Naive thymus-derived CD4-positive, alpha-beta T cell (primary cell): Measurements from ENCODE around the gene ZBTB26. TPM values are rescaled to one million over a fixed set of nuclear protein-coding genes. Genes with fewer than 3 reads are reported as not detected.
A peak's percentile ranks its signal among the peaks of the same experiment; 100 is the strongest.

Experiments
- ATAC-seq: fragments of 150-1000 bp; cut with Tn5 transposase; 2 replicates; pipeline ENCODE4 v1.10.0; 2021; ENCODE audit warnings: mild to moderate bottlenecking, moderate library complexity
- CTCF ChIA-PET: fragments of 350-600 bp; sonication (Branson Sonifier 250); formaldehyde crosslinking; loops from one replicate; lab custom pipeline; 2021; ENCODE audit warnings: antibody characterized with exemption; lab: Charles Lee
- POLR2A ChIA-PET: fragments of 350-600 bp; sonication (Branson Sonifier 250); formaldehyde crosslinking; loops from one replicate; lab custom pipeline; 2021; ENCODE audit warnings: antibody characterized with exemption, inconsistent platforms; lab: Charles Lee
- DNase-seq, 9 donors: peaks; one replicate each; pipeline versions ENCODE4 v3.0.0 to v3.0.0-alpha.2; 2020 to 2022; ENCODE audit warnings: mixed read lengths in 1 of 9
- H3K27ac ChIP-seq: one replicate; pipeline ENCODE4 v1.7.0; 2013; ENCODE audit warnings: mild to moderate bottlenecking, low read depth, low read length, moderate library complexity
- H3K27me3 ChIP-seq, 2 donors: one replicate each; pipeline ENCODE4 v1.7.0; 2013; ENCODE audit warnings: low read length in 2 of 2, mild to moderate bottlenecking in 2 of 2, moderate library complexity in 2 of 2; ENCODE audit not compliant: control insufficient read depth in 2 of 2, insufficient read depth in 2 of 2
- H3K36me3 ChIP-seq, 3 experiments: 1 replicate in 2 of 3; 2 replicates in 1 of 3; pipeline ENCODE4 v1.7.0; 2013; ENCODE audit warnings: low read length in 3 of 3, mild to moderate bottlenecking in 3 of 3, moderate library complexity in 1 of 3; ENCODE audit not compliant: insufficient read depth in 3 of 3, control insufficient read depth in 2 of 3
- H3K4me1 ChIP-seq, 2 donors: one replicate each; pipeline ENCODE4 v1.7.0; 2013; ENCODE audit warnings: low read length in 2 of 2, mild to moderate bottlenecking in 2 of 2, moderate library complexity in 1 of 2; ENCODE audit not compliant: control insufficient read depth in 2 of 2, insufficient read depth in 2 of 2
- H3K4me3 ChIP-seq: 2 replicates; pipeline ENCODE4 v1.7.0; 2013; ENCODE audit warnings: mild to moderate bottlenecking, low read length
- H3K9me3 ChIP-seq, 3 experiments: 1 replicate in 2 of 3; 2 replicates in 1 of 3; pipeline ENCODE4 v1.7.0; 2013; ENCODE audit warnings: low read length in 3 of 3; ENCODE audit not compliant: control insufficient read depth in 2 of 3
- H3K27ac Mint-ChIP-seq, 9 donors: one replicate each; pipeline ENCODE4 v1.8.0; 2020 to 2022; ENCODE audit warnings: mixed read lengths in 9 of 9, mild to moderate bottlenecking in 8 of 9, moderate library complexity in 5 of 9, inconsistent platforms in 2 of 9
- H3K27me3 Mint-ChIP-seq, 5 donors: one replicate each; pipeline ENCODE4 v1.8.0; 2021 to 2022; ENCODE audit warnings: mixed read lengths in 5 of 5, mild to moderate bottlenecking in 1 of 5
- H3K36me3 Mint-ChIP-seq, 5 donors: one replicate each; pipeline ENCODE4 v1.8.0; 2020 to 2022; ENCODE audit warnings: mixed read lengths in 5 of 5, mild to moderate bottlenecking in 3 of 5, inconsistent platforms in 1 of 5
- H3K4me1 Mint-ChIP-seq, 7 donors: one replicate each; pipeline ENCODE4 v1.8.0; 2020 to 2022; ENCODE audit warnings: mixed read lengths in 7 of 7, mild to moderate bottlenecking in 3 of 7, inconsistent platforms in 1 of 7
- H3K4me3 Mint-ChIP-seq, 10 donors: one replicate each; pipeline ENCODE4 v1.8.0; 2020 to 2022; ENCODE audit warnings: mild to moderate bottlenecking in 10 of 10, mixed read lengths in 10 of 10, moderate library complexity in 6 of 10, inconsistent platforms in 2 of 10
- H3K9me3 Mint-ChIP-seq, 11 donors: one replicate each; pipeline ENCODE4 v1.8.0; 2020 to 2022; ENCODE audit warnings: mixed read lengths in 11 of 11, mild to moderate bottlenecking in 4 of 11, inconsistent platforms in 1 of 11, moderate library complexity in 1 of 11
- intact Hi-C, 2 donors: fragments of 100-400 bp; cut with micrococcal nuclease; formaldehyde crosslinking; loops; one replicate each; pipeline ENCODE4 v1.15.1; 2023
- polyA plus RNA-seq, 2 donors: library from polyadenylated mRNA; unstranded; fragments of 300-500 nt; fragmentation: Illumina TruSeq; gene quantifications; one replicate each; pipeline ENCODE4 v1.2.3, GENCODE V29; 2021
- total RNA-seq, 6 experiments: library from RNA in 5 of 6; stranded (reverse) in 5 of 6; gene quantifications; 1 replicate in 5 of 6; 2 replicates in 1 of 6; pipeline ENCODE4 v1.2.3 and lab custom pipeline; 2021 to 2026

The ZBTB26 gene
- total and polyA plus RNA-seq, 7 experiments from 2014 or later = 1.1 to 11.0 (median 7.7) TPM

DNA sequence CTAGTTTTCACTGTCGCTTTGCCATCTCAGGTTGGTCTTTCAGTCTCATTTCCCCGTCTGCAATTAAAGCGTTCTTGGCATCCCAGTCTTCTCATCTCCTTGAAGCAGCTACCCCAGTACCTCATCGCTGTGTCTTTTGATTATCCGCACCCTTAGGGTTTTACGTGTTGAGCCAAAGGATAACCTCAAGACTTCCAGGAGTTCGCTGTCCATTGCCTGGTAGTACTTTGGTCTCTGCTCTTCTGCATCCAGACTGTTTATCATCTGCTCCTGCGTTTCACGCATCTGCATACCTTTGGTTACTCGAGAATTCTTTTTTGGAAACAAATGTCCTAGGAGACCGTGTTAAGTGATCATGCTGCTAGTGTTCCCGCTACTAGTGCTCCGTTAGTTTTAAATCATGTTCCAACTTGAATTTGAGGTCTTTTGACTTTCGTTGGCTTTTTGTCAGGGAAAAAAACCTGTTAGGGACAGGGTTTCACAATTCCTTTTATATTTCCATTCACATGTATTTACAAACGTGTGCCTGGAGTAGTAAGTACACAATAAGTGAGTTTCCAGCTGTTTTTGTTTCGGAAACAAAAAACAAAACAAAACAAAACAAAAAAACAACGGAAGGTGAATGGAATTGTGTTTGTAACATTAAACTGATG is 10.4 kb upstream of the ZBTB26 start:
- H3K4me1 Mint-ChIP-seq = peaks cover 18 to 46% (median 38%) of the 10 kb centered on the region in 7 donors
- H3K36me3 Mint-ChIP-seq = peaks cover 0 to 10% (median 5%) of the 10 kb centered on the region in 5 donors
- Histone ChIP-seq H3K27me3 (no peaks in the 10 kb centered on the region), H3K36me3 (peaks cover 0 to 7% (median 0%) of the 10 kb centered on the region in 3 experiments), H3K4me1 (peaks cover 10 to 12% of the 10 kb centered on the region in 2 donors), H3K27ac (peak overlapping the region; percentile 89), H3K9me3 (no peaks in the 10 kb centered on the region), H3K4me3 (peak overlapping the region; percentile 84)
- intact Hi-C loops = loop anchor here (2.0 to 10.0 kb wide), 5 partner anchors 46 to 849 kb away; partner anchors contain the start of genes PDCL (in 1 of the 2), STRBP (in 1 of the 2) and TTLL11 (in 1 of the 2)
- H3K27me3 Mint-ChIP-seq = no peaks in the 10 kb centered on the region
- POLR2A ChIA-PET = interaction anchor here (0.5 to 2.7 kb wide), 8 partner anchors 10 to 664 kb away, joined by 3 to 30 read pairs (median 4); partner anchors contain the start of genes RC3H2, ZBTB26 and ZBTB6
- H3K9me3 Mint-ChIP-seq = peaks cover 0 to 2% (median 0%) of the 10 kb centered on the region in 11 donors
- CTCF ChIA-PET = interaction anchor here (0.7 to 1.0 kb wide), 3 partner anchors 29 to 324 kb away, joined by 3 to 5 read pairs (median 4); partner anchors contain the start of genes RC3H2 and ZBTB6
- DNase-seq (no peak), ATAC-seq (no peak)
- peak overlapping the region; percentile 90 to 99 (median 96) for H3K4me3 Mint-ChIP-seq
- peak overlapping the region; percentile 80 to 98 (median 94) for H3K27ac Mint-ChIP-seq

DNA sequence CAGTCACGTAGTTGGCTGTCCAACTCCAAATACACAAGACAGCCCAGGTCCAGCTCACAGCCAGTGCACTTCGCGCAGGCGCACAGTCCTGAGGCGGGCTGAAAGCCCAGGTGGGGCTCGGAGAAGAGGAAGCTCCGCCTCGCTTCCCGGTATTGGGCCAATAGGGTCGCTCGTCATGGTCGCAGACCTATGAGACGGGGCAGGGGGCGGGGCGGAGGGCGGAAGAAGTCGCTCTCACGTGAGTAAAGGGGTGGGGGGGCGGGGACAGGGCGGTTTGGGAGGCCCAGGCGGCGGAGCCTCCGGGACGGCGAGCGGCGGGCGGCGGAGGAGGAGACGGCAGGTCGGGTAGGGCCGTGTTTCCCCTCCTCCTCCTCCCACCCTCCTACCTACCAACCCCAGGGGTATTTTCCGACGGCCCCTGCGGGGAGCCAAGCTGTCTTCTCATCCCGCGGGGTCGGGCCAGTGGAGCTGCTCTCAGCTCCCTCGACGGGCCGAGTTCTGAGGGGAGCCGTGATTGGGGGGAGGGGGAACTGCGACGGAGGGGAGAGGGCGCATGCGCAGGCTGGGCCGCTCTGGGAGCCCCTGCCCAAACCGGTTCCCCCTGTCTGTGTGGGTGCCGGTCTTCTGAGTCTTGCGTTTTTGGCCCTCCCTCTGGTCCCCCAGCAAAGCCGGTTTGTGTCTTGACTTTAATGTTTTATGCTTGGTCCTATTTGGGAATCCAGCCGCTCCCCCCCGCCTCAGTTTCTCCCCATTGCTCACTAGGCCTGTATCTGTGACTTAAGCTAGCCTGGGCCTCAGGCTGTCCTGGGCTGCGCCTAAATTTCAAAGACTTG is 9.7 kb upstream of the ZBTB26 start, which contains the start of gene RABGAP1:
Gene RABGAP1 (plus strand): TSS at position 272 of the 833 bp plus-strand sequence. CDS start 16,040 bp downstream, outside the sequence.
- peak within 1 kb of the TSS; percentile 80 to 98 (median 94) for H3K27ac Mint-ChIP-seq
- H3K27me3 ChIP-seq = no peaks in the 10 kb centered on the region
- no peaks in the 10 kb centered on the region for H3K27me3 Mint-ChIP-seq
- POLR2A ChIA-PET = interaction anchor here (0.5 to 2.7 kb wide), 14 partner anchors 9 to 664 kb away, joined by 3 to 30 read pairs (median 4); partner anchors contain the start of genes PDCL, RC3H2, ZBTB26 and ZBTB6
- peak; percentile 89 to 98 (median 94) for DNase-seq
- CTCF ChIA-PET = interaction anchor here (0.7 to 1.0 kb wide), 2 partner anchors 28 to 36 kb away, joined by 3 to 5 read pairs; partner anchors contain the start of genes RC3H2 and ZBTB6
- ATAC-seq = peak; percentile 99
- peaks cover 18 to 47% (median 39%) of the 10 kb centered on the region in 7 donors for H3K4me1 Mint-ChIP-seq
- H3K36me3 ChIP-seq = peaks cover 0 to 13% (median 0%) of the 10 kb centered on the region in 3 experiments
- peaks cover 0 to 2% (median 0%) of the 10 kb centered on the region in 11 donors for H3K9me3 Mint-ChIP-seq
- H3K4me3 ChIP-seq = peak within 1 kb of the TSS; percentile 84
- H3K4me1 ChIP-seq = peaks cover 10 to 12% of the 10 kb centered on the region in 2 donors
- peaks cover 0 to 16% (median 5%) of the 10 kb centered on the region in 5 donors for H3K36me3 Mint-ChIP-seq
- H3K4me3 Mint-ChIP-seq = peak within 1 kb of the TSS; percentile 90 to 99 (median 96)
- intact Hi-C loops = loop anchor here (1.0 to 10.0 kb wide), 10 partner anchors 10 to 848 kb away; partner anchors contain the start of genes PDCL (in 2 of the 2), RC3H2 (in 2 of the 2), STRBP (in 2 of the 2) and ZBTB26 (in 2 of the 2)
- H3K9me3 ChIP-seq = no peaks in the 10 kb centered on the region
- peak within 1 kb of the TSS; percentile 89 for H3K27ac ChIP-seq

DNA sequence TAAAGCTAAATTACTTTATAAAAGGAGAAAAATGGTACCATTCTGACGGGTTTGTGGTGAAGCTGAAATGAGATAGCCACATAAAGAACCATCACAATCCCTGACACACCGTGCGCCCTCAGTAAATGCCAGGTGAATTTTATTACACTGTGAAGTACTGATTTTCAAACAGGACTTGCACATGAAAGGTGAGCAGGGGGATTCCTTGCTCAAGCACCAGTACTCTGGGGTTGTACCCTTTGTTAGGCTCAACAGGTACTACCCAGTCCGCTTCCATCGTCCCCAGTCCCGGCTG is 9.1 kb upstream of the ZBTB26 start:
- no peaks in the 10 kb centered on the region for H3K9me3 ChIP-seq
- peaks cover 0 to 16% (median 5%) of the 10 kb centered on the region in 5 donors for H3K36me3 Mint-ChIP-seq
- DNase-seq (no peak), ATAC-seq (no peak)
- peaks cover 0 to 2% (median 0%) of the 10 kb centered on the region in 11 donors for H3K9me3 Mint-ChIP-seq
- intact Hi-C loops = loop anchor here (1.0 to 10.0 kb wide), 10 partner anchors 9 to 848 kb away; partner anchors contain the start of genes PDCL (in 2 of the 2), RC3H2 (in 2 of the 2), STRBP (in 2 of the 2) and ZBTB26 (in 2 of the 2)
- H3K27ac Mint-ChIP-seq = peak overlapping the region; percentile 29 to 96 (median 93)
- H3K36me3 ChIP-seq = peaks cover 0 to 13% (median 0%) of the 10 kb centered on the region in 3 experiments
- H3K4me3 Mint-ChIP-seq = peak overlapping the region; percentile 82 to 99 (median 96)
- H3K27ac ChIP-seq = peak overlapping the region; percentile 53
- H3K4me1 ChIP-seq = peaks cover 10 to 12% of the 10 kb centered on the region in 2 donors
- peaks cover 14 to 44% (median 35%) of the 10 kb centered on the region in 7 donors for H3K4me1 Mint-ChIP-seq
- H3K27me3 Mint-ChIP-seq = no peaks in the 10 kb centered on the region
- POLR2A ChIA-PET = interaction anchor here (0.6 to 2.7 kb wide), 12 partner anchors 8 to 116 kb away, joined by 3 to 30 read pairs (median 4); partner anchors contain the start of genes PDCL, RC3H2, ZBTB26 and ZBTB6
- CTCF ChIA-PET = interaction anchor here (0.7 to 1.0 kb wide), 2 partner anchors 35 to 132 kb away, joined by 3 to 5 read pairs; partner anchors contain the start of gene RC3H2
- no peaks in the 10 kb centered on the region for H3K27me3 ChIP-seq
- H3K4me3 ChIP-seq = peak overlapping the region; percentile 37

DNA sequence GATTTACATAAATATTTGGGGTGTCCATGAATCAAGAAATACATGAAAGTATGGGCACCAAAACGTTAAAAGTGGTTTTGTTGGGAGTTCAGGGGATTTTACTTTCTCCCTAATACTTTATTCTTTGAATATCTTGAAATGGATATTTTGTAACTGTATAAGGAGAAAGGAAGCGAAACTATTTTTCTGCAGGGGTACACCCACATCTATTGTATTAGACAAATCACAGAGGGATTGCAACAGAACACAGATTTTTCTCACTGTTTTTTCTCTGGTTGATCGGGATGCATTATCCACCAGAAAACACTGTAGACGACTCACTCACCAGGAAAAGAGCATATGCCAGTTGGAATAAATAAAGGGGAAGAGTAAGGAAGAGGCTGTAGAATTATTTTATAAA is 8.3 kb upstream of the ZBTB26 start:
- H3K27me3 Mint-ChIP-seq = no peaks in the 10 kb centered on the region
- DNase-seq (no peak), ATAC-seq (no peak)
- peaks cover 16 to 42% (median 35%) of the 10 kb centered on the region in 7 donors for H3K4me1 Mint-ChIP-seq
- Histone ChIP-seq H3K27ac (no peak overlapping the region), H3K36me3 (peaks cover 0 to 13% (median 0%) of the 10 kb centered on the region in 3 experiments), H3K27me3 (no peaks in the 10 kb centered on the region), H3K4me1 (peaks cover 10 to 12% of the 10 kb centered on the region in 2 donors), H3K4me3 (no peak overlapping the region), H3K9me3 (no peaks in the 10 kb centered on the region)
- peaks cover 0 to 12% (median 7%) of the 10 kb centered on the region in 5 donors for H3K36me3 Mint-ChIP-seq
- intact Hi-C loops = no loop called here
- H3K4me3 Mint-ChIP-seq = peak overlapping the region in 6 of 10 donors; percentile 30 to 62 (median 45)
- ChIA-PET CTCF (interaction anchor here (0.7 kb wide), 1 partner anchor 131 kb away, joined by 3 read pairs; no protein-coding TSS in a partner anchor), POLR2A (interaction anchor here (2.4 to 2.7 kb wide), 2 partner anchors 8 to 27 kb away, joined by 24 to 27 read pairs; partner anchors contain the start of genes ZBTB26 and ZBTB6)
- H3K27ac Mint-ChIP-seq = peak overlapping the region in 4 of 9 donors; percentile 39 to 77 (median 65)
- peaks cover 0 to 2% (median 0%) of the 10 kb centered on the region in 11 donors for H3K9me3 Mint-ChIP-seq

DNA sequence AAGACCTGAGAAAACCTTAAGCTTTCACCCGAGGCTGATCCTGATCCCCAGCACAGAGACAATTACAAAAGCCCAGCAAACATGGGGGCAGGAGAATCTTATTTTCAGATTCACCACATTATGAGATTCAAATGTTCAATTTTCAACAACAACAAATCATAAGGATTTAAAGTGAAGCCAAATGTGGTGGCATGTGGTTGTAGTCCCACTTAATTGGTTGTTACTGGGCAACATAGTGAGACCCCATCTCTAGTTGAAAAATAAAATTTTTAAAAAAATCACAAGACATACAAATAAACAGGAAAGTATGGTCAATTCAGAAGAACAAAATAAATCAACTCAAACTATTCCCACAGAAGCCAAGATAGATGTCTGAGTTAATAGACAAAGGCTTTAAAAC is 5.6 kb upstream of the ZBTB26 start:
- peaks cover 0 to 12% (median 10%) of the 10 kb centered on the region in 5 donors for H3K36me3 Mint-ChIP-seq
- peaks cover 25 to 45% (median 40%) of the 10 kb centered on the region in 7 donors for H3K4me1 Mint-ChIP-seq
- intact Hi-C loops = no loop called here
- no peak overlapping the region for H3K4me3 ChIP-seq
- POLR2A ChIA-PET = interaction anchor here (0.6 to 2.9 kb wide), 4 partner anchors 24 to 368 kb away, joined by 3 to 8 read pairs (median 4); partner anchors contain the start of gene ZBTB6
- CTCF ChIA-PET = no interaction called here
- H3K27ac Mint-ChIP-seq = no peak overlapping the region
- ATAC-seq (no peak), DNase-seq (no peak)
- no peaks in the 10 kb centered on the region for H3K27me3 Mint-ChIP-seq
- H3K4me1 ChIP-seq = peaks cover 11 to 17% of the 10 kb centered on the region in 2 donors
- no peak overlapping the region for H3K27ac ChIP-seq
- H3K4me3 Mint-ChIP-seq = no peak overlapping the region
- H3K9me3 Mint-ChIP-seq = peaks cover 0 to 3% (median 0%) of the 10 kb centered on the region in 11 donors
- peaks cover 0 to 13% (median 0%) of the 10 kb centered on the region in 3 experiments for H3K36me3 ChIP-seq
- no peaks in the 10 kb centered on the region for H3K27me3 ChIP-seq
- no peaks in the 10 kb centered on the region for H3K9me3 ChIP-seq
